A549 treated with dexamethasone at 1 μM for 4 hours (cell line): ENCODE measurements around the gene MX2. TPM values are rescaled to one million over a fixed set of nuclear protein-coding genes. Genes with fewer than 3 reads are reported as not detected.

Source experiments
- total RNA-seq: library from RNA; stranded (reverse); fragments of 200-300 nt; extraction: Qiagen RNA extraction; gene quantifications from 5 replicates; pipeline ENCODE4 v1.2.3, GENCODE V29; 2022

MX2 gene, protein sequence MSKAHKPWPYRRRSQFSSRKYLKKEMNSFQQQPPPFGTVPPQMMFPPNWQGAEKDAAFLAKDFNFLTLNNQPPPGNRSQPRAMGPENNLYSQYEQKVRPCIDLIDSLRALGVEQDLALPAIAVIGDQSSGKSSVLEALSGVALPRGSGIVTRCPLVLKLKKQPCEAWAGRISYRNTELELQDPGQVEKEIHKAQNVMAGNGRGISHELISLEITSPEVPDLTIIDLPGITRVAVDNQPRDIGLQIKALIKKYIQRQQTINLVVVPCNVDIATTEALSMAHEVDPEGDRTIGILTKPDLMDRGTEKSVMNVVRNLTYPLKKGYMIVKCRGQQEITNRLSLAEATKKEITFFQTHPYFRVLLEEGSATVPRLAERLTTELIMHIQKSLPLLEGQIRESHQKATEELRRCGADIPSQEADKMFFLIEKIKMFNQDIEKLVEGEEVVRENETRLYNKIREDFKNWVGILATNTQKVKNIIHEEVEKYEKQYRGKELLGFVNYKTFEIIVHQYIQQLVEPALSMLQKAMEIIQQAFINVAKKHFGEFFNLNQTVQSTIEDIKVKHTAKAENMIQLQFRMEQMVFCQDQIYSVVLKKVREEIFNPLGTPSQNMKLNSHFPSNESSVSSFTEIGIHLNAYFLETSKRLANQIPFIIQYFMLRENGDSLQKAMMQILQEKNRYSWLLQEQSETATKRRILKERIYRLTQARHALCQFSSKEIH
- 0.06 to 0.14 TPM (median 0.14 TPM) in 3 of 5 replicates, not detected in the others for total RNA-seq

DNA sequence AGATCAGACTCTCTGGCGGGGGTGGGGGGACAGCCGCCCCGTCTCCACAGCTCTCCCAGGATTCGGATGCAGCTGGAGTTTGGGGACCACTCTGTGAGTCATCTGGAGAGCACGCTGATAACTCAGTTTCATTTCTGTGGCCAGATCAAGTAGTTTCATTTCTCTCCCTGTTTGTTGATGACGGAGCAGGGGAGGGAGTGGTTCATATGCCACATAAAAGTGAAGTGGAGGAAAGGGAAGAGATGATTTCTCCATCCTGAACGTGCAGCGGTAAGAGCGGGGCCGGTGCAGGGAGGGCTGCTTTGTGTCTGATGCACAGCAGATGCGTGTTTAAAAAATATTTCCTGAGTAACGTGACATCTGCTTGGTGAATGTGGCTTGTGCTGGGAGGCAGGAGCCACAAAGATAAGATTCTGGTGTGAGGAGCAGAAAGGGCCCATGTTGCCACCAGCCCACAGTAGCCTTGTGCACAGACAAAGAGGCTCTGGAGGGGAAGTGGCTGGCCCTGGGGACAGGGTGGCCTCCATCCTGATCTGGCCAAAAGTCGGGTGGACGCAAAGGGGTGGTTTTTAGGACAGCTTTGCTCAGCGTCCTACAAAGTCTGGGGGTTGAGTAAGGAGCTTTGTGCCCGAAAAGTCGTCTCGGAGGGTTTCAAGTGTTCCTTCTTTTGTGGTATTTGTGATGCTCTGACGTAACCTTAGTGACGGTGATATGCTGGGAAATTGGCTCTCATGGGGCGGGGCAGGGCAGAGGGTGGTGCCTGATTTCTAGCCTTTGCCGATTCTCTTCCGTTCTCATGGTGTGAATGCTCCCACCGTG lies at the start of gene MX2:
Gene MX2 (plus strand): TSS at position 242 of the 819 bp plus-strand sequence. CDS start 14,880 bp downstream, outside the sequence.

DNA sequence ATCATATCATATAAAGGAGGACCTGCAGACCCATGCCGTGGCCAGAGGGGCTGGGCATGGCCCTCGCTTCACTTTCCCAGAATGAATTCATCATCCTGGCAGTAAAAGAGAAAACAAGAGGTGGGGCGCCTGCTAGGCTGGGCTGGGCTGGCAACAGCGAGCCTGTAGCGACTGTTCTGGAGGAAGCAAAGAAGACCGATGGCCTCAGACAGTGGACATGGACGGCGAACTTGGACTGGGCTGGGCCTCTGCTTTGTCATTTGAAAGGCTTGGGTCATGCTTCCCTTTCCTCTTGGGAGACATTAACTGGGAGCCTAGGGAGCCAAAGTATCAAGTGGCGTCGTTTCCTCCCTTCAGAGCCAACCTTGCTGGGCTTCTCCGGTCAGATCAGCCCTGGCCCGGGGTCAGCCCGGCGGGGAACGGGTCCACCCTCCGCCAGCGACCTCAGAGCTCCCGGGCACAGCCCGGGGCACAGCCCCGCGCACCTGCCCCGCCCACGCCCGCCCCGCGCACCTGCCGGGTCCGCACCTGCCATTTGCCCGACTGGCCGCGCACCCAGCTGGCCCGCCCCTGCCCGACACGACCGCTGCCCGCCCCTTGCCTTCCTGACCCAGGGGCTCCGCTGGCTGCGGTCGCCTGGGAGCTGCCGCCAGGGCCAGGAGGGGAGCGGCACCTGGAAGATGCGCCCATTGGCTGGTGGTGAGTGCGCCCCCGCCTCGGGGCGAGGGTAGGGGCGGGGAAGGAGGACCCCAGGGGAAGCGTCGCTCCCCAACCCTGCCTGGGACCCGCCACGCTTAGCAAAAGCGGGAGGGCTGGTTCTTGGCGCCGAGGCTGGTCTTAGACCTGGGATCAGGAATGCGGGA lies 45.4 kb upstream of the MX2 start, which contains the start of gene FAM3B:
Gene FAM3B (plus strand): TSS at position 602 of the 863 bp plus-strand sequence. CDS start 79 bp downstream, at position 681.

GRCh38 chr21:41425954-41426675 lies 64.3 kb downstream of the MX2 start, which contains the start of gene MX1:
MX1 (plus strand) TSS chr21:41426239; CDS start chr21:41432071, 5,832 bp downstream.

Other genes with a start within 250 kb of the MX2 start
- 22.3 to 24.5 TPM (median 23.6 TPM) in 5 replicates for gene BACE2, start 193.9 kb upstream of the MX2 start, total RNA-seq
- gene FAM3B, start 45.2 kb upstream of the MX2 start, total RNA-seq, result 0.09 TPM in 1 of 5 replicates, not detected in the others
- gene MX1, start 64.2 kb downstream of the MX2 start, total RNA-seq, result 1.2 to 2.2 TPM (median 1.5 TPM) in 5 replicates
- 0.08 to 0.21 TPM (median 0.11 TPM) in 5 replicates for gene TMPRSS2, start 146.1 kb downstream of the MX2 start, total RNA-seq